Ectodermal cell (in vitro differentiated cells): ENCODE results near the gene BCOR.
A peak's percentile ranks its signal among the peaks of the same experiment; 100 is the strongest.

ENCODE experiments used
- H3K27ac ChIP-seq: 2 replicates; pipeline ENCODE4 v1.7.0; 2013; ENCODE audit warnings: mild to moderate bottlenecking, low read depth, low read length; ENCODE audit not compliant: insufficient read depth, poor library complexity, severe bottlenecking
- H3K27me3 ChIP-seq: 2 replicates; pipeline ENCODE4 v1.7.0; 2013; ENCODE audit warnings: mild to moderate bottlenecking, low read length; ENCODE audit not compliant: insufficient read depth, control insufficient read depth, poor library complexity, severe bottlenecking
- H3K36me3 ChIP-seq: one replicate; pipeline ENCODE4 v1.7.0; 2013; ENCODE audit warnings: low read length; ENCODE audit not compliant: control insufficient read depth, insufficient read depth
- H3K4me1 ChIP-seq: one replicate; pipeline ENCODE4 v1.7.0; 2013; ENCODE audit warnings: low read length; ENCODE audit not compliant: control insufficient read depth, insufficient read depth
- H3K4me3 ChIP-seq: 2 replicates; pipeline ENCODE4 v1.7.0; 2013; ENCODE audit warnings: low read depth, low read length, control low read depth; ENCODE audit not compliant: insufficient read depth
- H3K9me3 ChIP-seq: 2 replicates; pipeline ENCODE4 v1.7.0; 2013; ENCODE audit warnings: mild to moderate bottlenecking, low read length, moderate library complexity; ENCODE audit not compliant: control insufficient read depth
- WGBS, 2 experiments: methylation state at CpG; one replicate each; pipeline ENCODE4 v1.1.7; 2013; ENCODE audit warnings: missing lambda C conversion rate in 2 of 2; 5-methylcytosine and 5-hydroxymethylcytosine counted together

BCOR gene

DNA sequence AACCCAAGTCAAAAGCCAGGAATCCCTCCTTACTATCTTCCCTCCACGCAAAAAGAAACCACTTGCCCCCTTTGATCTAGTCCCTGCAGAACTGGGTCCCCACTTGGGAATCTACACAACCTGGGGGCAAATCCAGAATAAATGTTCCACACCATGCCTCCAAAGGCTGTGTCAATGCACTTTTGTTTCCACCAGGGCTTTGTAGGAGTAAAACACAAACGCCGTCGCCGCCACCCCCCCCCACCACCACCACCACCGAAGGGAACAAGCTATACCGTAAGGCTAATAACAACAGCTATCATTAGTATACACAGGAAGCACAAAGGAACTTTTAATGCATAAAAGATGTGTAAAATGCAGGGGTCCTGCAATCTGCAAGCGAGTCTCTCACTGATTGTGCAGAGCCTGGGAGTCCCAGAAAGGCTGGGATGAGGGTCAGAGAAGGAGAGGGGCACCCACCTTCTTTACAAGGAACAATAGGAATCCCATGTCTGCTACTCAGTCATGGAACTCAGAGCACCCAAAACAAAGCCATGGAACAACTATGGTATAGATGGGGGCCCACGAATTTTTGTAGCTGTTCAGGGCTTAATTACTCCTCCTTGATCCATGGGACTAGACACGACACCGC, 13.2 kb downstream of the BCOR start:
- WGBS, 2 experiments = 19 to 21% methylated on average over 9 of the region's 11 CpGs
- no peaks in the 10 kb centered on the region for H3K36me3 ChIP-seq
- H3K27ac ChIP-seq = no peak overlapping the region
- H3K9me3 ChIP-seq = no peaks in the 10 kb centered on the region
- H3K27me3 ChIP-seq = peaks cover 52% of the 10 kb centered on the region
- H3K4me1 ChIP-seq = peaks cover 19% of the 10 kb centered on the region
- H3K4me3 ChIP-seq = no peak overlapping the region

- Histone ChIP-seq H3K4me3 (peak overlapping the region; percentile 25), H3K9me3 (no peaks in the 10 kb centered on the region), H3K36me3 (no peaks in the 10 kb centered on the region), H3K27ac (no peak overlapping the region), H3K27me3 (peaks cover 46% of the 10 kb centered on the region), H3K4me1 (peaks cover 25% of the 10 kb centered on the region)
- 4% methylated on average over 26 of the region's 26 CpGs for WGBS, 2 experiments
Observed at GRCh38 chrX:40083979-40084359, 13.8 kb downstream of the BCOR start.

DNA sequence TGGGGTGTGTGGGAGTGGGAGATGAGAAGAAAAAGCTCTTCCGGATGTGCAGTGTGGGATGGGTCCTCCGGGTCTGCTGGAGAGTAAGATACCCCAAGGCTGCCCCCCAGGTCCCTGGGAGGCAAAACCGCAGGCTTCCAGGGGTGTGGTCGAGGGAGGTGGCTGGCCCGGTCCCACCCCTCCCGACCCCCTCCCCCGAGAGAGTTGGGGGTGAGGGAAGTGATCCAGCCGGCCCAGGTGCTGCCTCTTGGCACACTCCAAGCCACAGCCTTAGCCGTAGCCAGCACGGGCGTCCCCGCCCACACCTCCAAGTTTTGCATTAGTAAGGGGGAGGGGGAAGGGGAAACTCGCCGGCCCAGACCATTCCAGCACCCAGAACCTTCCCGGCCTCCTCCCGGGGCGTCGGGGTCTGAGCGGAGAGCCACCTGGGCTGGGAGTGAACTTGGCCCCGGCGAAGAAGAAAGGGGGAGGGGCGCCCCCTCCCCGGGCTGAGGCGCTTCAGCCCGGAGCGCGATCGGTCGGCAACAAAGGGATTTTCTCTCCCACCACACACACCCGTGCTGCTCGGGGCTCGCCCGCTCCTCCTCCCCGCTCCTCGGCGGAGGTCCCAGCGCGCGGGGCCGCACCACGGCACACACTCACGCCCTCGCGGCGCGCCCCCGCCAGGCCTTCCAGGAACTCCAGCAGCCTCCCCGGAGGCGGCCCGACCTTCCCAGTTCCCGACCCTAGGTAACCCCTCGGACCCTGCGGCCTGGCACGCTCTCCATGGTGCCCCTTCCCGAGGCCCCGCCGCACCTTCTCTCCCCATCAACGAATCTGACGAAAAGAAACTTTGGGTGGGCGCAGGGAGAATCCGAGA, 14.4 kb downstream of the BCOR start:
- Histone ChIP-seq H3K27me3 (peaks cover 40% of the 10 kb centered on the region), H3K27ac (no peak overlapping the region), H3K4me3 (peak overlapping the region; percentile 25), H3K36me3 (no peaks in the 10 kb centered on the region), H3K4me1 (peaks cover 22% of the 10 kb centered on the region), H3K9me3 (no peaks in the 10 kb centered on the region)
- WGBS, 2 experiments = 2 to 3% methylated on average over 52 to 61 of the region's 61 CpGs

GRCh38 chrX:40082447-40083119, 15.2 kb downstream of the BCOR start:
- no peaks in the 10 kb centered on the region for H3K36me3 ChIP-seq
- 74 to 75% methylated on average over 15 of the region's 15 CpGs for WGBS, 2 experiments
- peaks cover 25% of the 10 kb centered on the region for H3K4me1 ChIP-seq
- no peak overlapping the region for H3K4me3 ChIP-seq
- H3K27me3 ChIP-seq = peaks cover 36% of the 10 kb centered on the region
- H3K9me3 ChIP-seq = no peaks in the 10 kb centered on the region
- no peak overlapping the region for H3K27ac ChIP-seq

GRCh38 chrX:40081679-40082068, 16.1 kb downstream of the BCOR start:
- Histone ChIP-seq H3K27ac (no peak overlapping the region), H3K4me1 (peaks cover 17% of the 10 kb centered on the region), H3K36me3 (no peaks in the 10 kb centered on the region), H3K27me3 (peaks cover 32% of the 10 kb centered on the region), H3K4me3 (no peak overlapping the region), H3K9me3 (no peaks in the 10 kb centered on the region)
- WGBS, 2 experiments = 77 to 78% methylated on average over 4 of the region's 4 CpGs

- Histone ChIP-seq H3K36me3 (no peaks in the 10 kb centered on the region), H3K9me3 (no peaks in the 10 kb centered on the region), H3K4me3 (no peak overlapping the region), H3K27ac (no peak overlapping the region), H3K4me1 (peaks cover 17% of the 10 kb centered on the region), H3K27me3 (peaks cover 31% of the 10 kb centered on the region)
- 61 to 64% methylated on average over 10 to 16 of the region's 16 CpGs for WGBS, 2 experiments
Observed at GRCh38 chrX:40080894-40081678, 16.7 kb downstream of the BCOR start.

DNA sequence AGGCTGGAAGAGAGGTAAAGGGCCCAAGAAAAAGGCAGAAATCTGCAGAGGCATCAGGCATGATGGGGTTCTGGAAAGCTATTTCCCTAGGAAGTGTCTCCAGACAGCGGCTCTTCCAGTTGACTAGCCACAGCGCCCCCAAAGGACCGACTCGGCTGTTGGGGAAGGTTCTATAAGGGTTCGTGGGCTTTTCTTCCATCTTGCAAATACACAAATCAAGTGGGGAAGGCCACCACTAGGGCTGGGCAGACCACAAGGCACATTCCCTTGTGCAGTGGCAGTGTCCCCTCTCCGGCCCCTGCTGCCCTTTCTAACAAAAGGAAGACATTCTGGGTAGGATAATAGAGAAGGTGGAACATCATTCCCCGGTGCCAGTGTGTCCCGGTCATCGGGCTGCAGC, 18.2 kb downstream of the BCOR start:
- Histone ChIP-seq H3K9me3 (no peaks in the 10 kb centered on the region), H3K4me1 (peaks cover 17% of the 10 kb centered on the region), H3K4me3 (no peak overlapping the region), H3K27ac (no peak overlapping the region), H3K36me3 (peaks cover 3% of the 10 kb centered on the region), H3K27me3 (peaks cover 20% of the 10 kb centered on the region)
- WGBS, 2 experiments = 63 to 75% methylated on average over 8 to 9 of the region's 9 CpGs

- Histone ChIP-seq H3K4me3 (no peak overlapping the region), H3K36me3 (peaks cover 3% of the 10 kb centered on the region), H3K27me3 (peaks cover 11% of the 10 kb centered on the region), H3K9me3 (no peaks in the 10 kb centered on the region), H3K27ac (no peak overlapping the region), H3K4me1 (peaks cover 17% of the 10 kb centered on the region)
- WGBS, 2 experiments = 63 to 72% methylated on average over 21 to 23 of the region's 24 CpGs
Observed at GRCh38 chrX:40078489-40079227, 19.1 kb downstream of the BCOR start.

DNA sequence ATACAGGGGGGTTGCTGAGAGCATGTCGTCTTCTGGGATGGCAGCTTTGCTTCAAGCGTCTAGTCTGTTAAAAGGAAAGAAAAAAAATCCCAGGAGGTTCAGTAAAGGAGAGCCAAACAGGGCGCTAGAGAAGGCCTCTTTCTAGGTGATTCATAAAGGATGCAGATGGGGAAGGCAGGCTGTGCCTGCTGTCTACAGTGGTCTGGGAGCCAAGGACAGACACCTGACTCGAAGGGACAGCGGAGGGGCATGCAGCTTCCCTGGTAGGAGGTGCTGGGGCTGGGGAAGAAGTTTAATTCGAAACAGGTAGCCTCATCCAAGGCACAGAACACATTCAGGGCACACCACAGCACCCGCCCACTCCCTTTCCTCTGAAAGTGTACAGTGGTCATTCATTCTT, 19.9 kb downstream of the BCOR start:
- peaks cover 17% of the 10 kb centered on the region for H3K4me1 ChIP-seq

More for the DNA sequence above, 19.9 kb downstream of the BCOR start:
- peaks cover 3% of the 10 kb centered on the region for H3K36me3 ChIP-seq
- H3K27me3 ChIP-seq = peaks cover 3% of the 10 kb centered on the region
- H3K9me3 ChIP-seq = no peaks in the 10 kb centered on the region
- H3K27ac ChIP-seq = no peak overlapping the region
- 84 to 88% methylated on average over 6 to 7 of the region's 7 CpGs for whole genome bisulfite sequencing, 2 experiments
- H3K4me3 ChIP-seq = no peak overlapping the region
